Measurements from ENCODE around the gene ROBO3. TPM values are rescaled to one million over a fixed set of nuclear protein-coding genes. Genes with fewer than 3 reads are reported as not detected.

ROBO3 gene
- total RNA-seq, 1 experiment from 2014 or later = 21.3 TPM

- DNase-seq (ENCODE audit: low spot score) (no peak), ATAC-seq (no peak; the same call in 1 of the 2 replicates)
- Mint-ChIP-seq H3K27me3 (ENCODE audit: low read depth) (peaks cover 21% of the 10 kb centered on the region), H3K36me3 (no peaks in the 10 kb centered on the region), H3K4me1 (peaks cover 25% of the 10 kb centered on the region), H3K9me3 (no peaks in the 10 kb centered on the region), H3K27ac (no peak overlapping the region), H3K4me3 (no peak overlapping the region)
- ChIA-PET CTCF (interaction anchor here (0.6 to 3.6 kb wide), 12 partner anchors 12 to 450 kb away, joined by 3 to 30 read pairs (median 5); partner anchors contain the start of genes CCDC15 and HEPACAM), POLR2A (no interaction called here)
- TF ChIP-seq MAX (CRISPR knock-in tag; IDR thresholded peaks at IDR 0.05) = no peak
- TF ChIP-seq USF2 (CRISPR knock-in tag; IDR thresholded peaks at IDR 0.05) = no peak
- TF ChIP-seq ZNF219 (CRISPR knock-in tag; IDR thresholded peaks at IDR 0.05; ENCODE audit: borderline replicate concordance) = no peak
- no peak for TF ChIP-seq CTCF (IDR thresholded peaks at IDR 0.05)
- TF ChIP-seq ATF2 (CRISPR knock-in tag; IDR thresholded peaks at IDR 0.05; ENCODE audit: borderline replicate concordance, low read depth) = no peak
- TF ChIP-seq GRHL2 (CRISPR knock-in tag; IDR thresholded peaks at IDR 0.05; ENCODE audit: insufficient replicate concordance, severe bottlenecking) = no peak
- no peak for TF ChIP-seq EMX1 (CRISPR knock-in tag; IDR thresholded peaks at IDR 0.05)
- TF ChIP-seq GTF2I (CRISPR knock-in tag; conservative IDR thresholded peaks at IDR 0.05) = no peak
Measured at GRCh38 chr11:124898263-124898680, 33.0 kb downstream of the ROBO3 start.

- ChIA-PET CTCF (interaction anchor here (0.6 to 3.6 kb wide), 14 partner anchors 12 to 1339 kb away, joined by 3 to 30 read pairs (median 4); partner anchors contain the start of genes CCDC15 and HEPACAM), POLR2A (no interaction called here)
- Mint-ChIP-seq H3K4me1 (peaks cover 25% of the 10 kb centered on the region), H3K9me3 (no peaks in the 10 kb centered on the region), H3K36me3 (no peaks in the 10 kb centered on the region), H3K27ac (0 out of 2 replicates have a peak overlapping the region, but pooled peaks have one; percentile 6), H3K27me3 (ENCODE audit: low read depth) (peaks cover 21% of the 10 kb centered on the region), H3K4me3 (no peak overlapping the region)
- TF ChIP-seq ETV6 (CRISPR knock-in tag; IDR thresholded peaks at IDR 0.05) (0 out of 2 replicates have a peak, but pooled peaks have one; percentile 27), GABPB1 (CRISPR knock-in tag; IDR thresholded peaks at IDR 0.05) (0 out of 2 replicates have a peak, but pooled peaks have one; percentile 18), FOXK1 (CRISPR knock-in tag; IDR thresholded peaks at IDR 0.05) (no peak)
- peak; percentile 66 for ATAC-seq
- DNase-seq (ENCODE audit: low spot score) = no peak
Measured at GRCh38 chr11:124898711-124899110, 33.5 kb downstream of the ROBO3 start.

- CTCF ChIA-PET = interaction anchor here (0.6 to 3.6 kb wide), 16 partner anchors 9 to 1340 kb away, joined by 3 to 30 read pairs (median 4); partner anchors contain the start of genes CCDC15 and MSANTD2
- no peaks in the 10 kb centered on the region for H3K36me3 Mint-ChIP-seq
Measured at GRCh38 chr11:124899383-124900145, 34.3 kb downstream of the ROBO3 start.

More at GRCh38 chr11:124899383-124900145, 34.3 kb downstream of the ROBO3 start:
- POLR2A ChIA-PET = no interaction called here
- no peak for TF ChIP-seq ZNF121 (CRISPR knock-in tag; IDR thresholded peaks at IDR 0.05)
- TF ChIP-seq FOXP4 (CRISPR knock-in tag; IDR thresholded peaks at IDR 0.05) = no peak
- TF ChIP-seq CREB1 (CRISPR knock-in tag; IDR thresholded peaks at IDR 0.05) = no peak
- no peak for TF ChIP-seq ATF2 (CRISPR knock-in tag; IDR thresholded peaks at IDR 0.05; ENCODE audit: borderline replicate concordance, low read depth)
- no peak for TF ChIP-seq FOXJ3 (CRISPR knock-in tag; IDR thresholded peaks at IDR 0.05; ENCODE audit: borderline replicate concordance)
- H3K4me1 Mint-ChIP-seq = peaks cover 25% of the 10 kb centered on the region
- H3K4me3 Mint-ChIP-seq = no peak overlapping the region
- peak; percentile 61 for ATAC-seq
- peaks cover 21% of the 10 kb centered on the region for H3K27me3 Mint-ChIP-seq (ENCODE audit: low read depth)
- no peak overlapping the region for H3K27ac Mint-ChIP-seq
- H3K9me3 Mint-ChIP-seq = no peaks in the 10 kb centered on the region
- DNase-seq (ENCODE audit: low spot score) = no peak

Measured in WTC11 (cell line).